Peyer's patch (tissue), 4 donors: Measurements from ENCODE around the gene SLC25A25. TPM values are rescaled to one million over a fixed set of nuclear protein-coding genes. Genes with fewer than 3 reads are reported as not detected.
"Not testable (repeated sequence)": the region's sequence is repeated elsewhere in the genome, so short reads cannot be mapped to it uniquely, and the experiment has no call there.

ENCODE experiments used
- DNase-seq, 3 donors: peaks; one replicate each; pipeline ENCODE4 v3.0.0-alpha.2; 2017 to 2019
- H3K27ac ChIP-seq, 4 donors: fragments of 200-600 bp; sonication (generic); one replicate each; pipeline ENCODE4 v1.5.1; 2016 to 2019
- H3K27me3 ChIP-seq, 2 donors: fragments of 200-600 bp; sonication (generic); one replicate each; pipeline ENCODE4 v1.5.1; 2019
- H3K36me3 ChIP-seq, 3 donors: fragments of 200-600 bp; sonication (generic); one replicate each; pipeline ENCODE4 v1.5.1; 2016 to 2019
- H3K4me1 ChIP-seq, 4 donors: fragments of 200-600 bp; sonication (generic); one replicate each; pipeline ENCODE4 v1.5.1; 2016 to 2019
- H3K4me3 ChIP-seq, 4 donors: fragments of 200-600 bp; sonication (generic); 1 replicate in 3 of 4; 2 replicates in 1 of 4; pipeline ENCODE4 v1.5.1; 2016 to 2019; ENCODE audit warnings: mild to moderate bottlenecking in 1 of 4
- H3K9me3 ChIP-seq, 4 donors: fragments of 200-600 bp; sonication (generic); one replicate each; pipeline ENCODE4 v1.5.1; 2016 to 2019; ENCODE audit warnings: mild to moderate bottlenecking in 1 of 4
- CTCF ChIP-seq, 6 experiments: fragments of 450-650 bp in 4 of 6; fragments of 200-600 bp in 2 of 6; sonication (generic) in 1 of 6; IDR thresholded peaks; one replicate each; pipeline ENCODE4 v1.5.1; 2017 to 2019; ENCODE audit warnings: antibody characterized with exemption in 6 of 6, mild to moderate bottlenecking in 3 of 6, moderate library complexity in 1 of 6
- POLR2A ChIP-seq, 2 donors: fragments of 450-650 bp; IDR thresholded peaks; one replicate each; pipeline ENCODE4 v1.5.1; 2017; ENCODE audit warnings: antibody characterized with exemption in 2 of 2, mild to moderate bottlenecking in 2 of 2, moderate library complexity in 2 of 2
- total RNA-seq, 4 donors: library from RNA; depleted of rRNA; stranded (reverse); fragments of >200 nt; gene quantifications; one replicate each; pipeline ENCODE4 v1.1.0, GENCODE V29; 2016

SLC25A25 gene
- total RNA-seq, 4 donors from 2014 or later = 18.2 to 44.1 (median 28.2) TPM

- peak; percentile 69 to 86 (median 74) for DNase-seq
- peaks cover 0 to 23% (median 10%) of the 10 kb centered on the region in 4 donors for H3K4me1 ChIP-seq
- H3K9me3 ChIP-seq = no peaks in the 10 kb centered on the region
- no peak overlapping the region for H3K4me3 ChIP-seq
- H3K27ac ChIP-seq = peak overlapping the region in 3 of 4 donors; percentile 3 to 73 (median 26)
- TF ChIP-seq CTCF (IDR thresholded peaks at IDR 0.05) (peak; percentile 89 to 98 (median 98)), POLR2A (IDR thresholded peaks at IDR 0.05) (no peak)
- no peaks in the 10 kb centered on the region for H3K27me3 ChIP-seq
- no peaks in the 10 kb centered on the region for H3K36me3 ChIP-seq
Observed at GRCh38 chr9:128034821-128035652, 33.0 kb upstream of the SLC25A25 start.

GRCh38 chr9:128036522-128036921 is 31.5 kb upstream of the SLC25A25 start:
- H3K27me3 ChIP-seq, DNase-seq, H3K36me3 ChIP-seq, H3K9me3 ChIP-seq, H3K27ac ChIP-seq, H3K4me3 ChIP-seq: not testable (repeated sequence)
- H3K4me1 ChIP-seq = peaks cover 0 to 16% (median 10%) of the 10 kb centered on the region in 4 donors

- H3K9me3 ChIP-seq, H3K27ac ChIP-seq, H3K4me1 ChIP-seq, DNase-seq, H3K36me3 ChIP-seq, H3K4me3 ChIP-seq, H3K27me3 ChIP-seq: not testable (repeated sequence)
Observed at GRCh38 chr9:128040783-128041182, 27.2 kb upstream of the SLC25A25 start.

GRCh38 chr9:128042043-128042442 is 26.0 kb upstream of the SLC25A25 start:
- no peak overlapping the region for H3K27ac ChIP-seq
- no peak overlapping the region for H3K4me3 ChIP-seq
- no peak for DNase-seq
- H3K9me3 ChIP-seq = no peaks in the 10 kb centered on the region
- TF ChIP-seq CTCF (IDR thresholded peaks at IDR 0.05) (no peak), POLR2A (IDR thresholded peaks at IDR 0.05) (no peak)
- no peaks in the 10 kb centered on the region for H3K36me3 ChIP-seq
- no peaks in the 10 kb centered on the region for H3K4me1 ChIP-seq
- H3K27me3 ChIP-seq = no peaks in the 10 kb centered on the region

GRCh38 chr9:128043467-128043868 is 24.6 kb upstream of the SLC25A25 start:
- H3K27ac ChIP-seq = peak overlapping the region in 1 of 4 donors; percentile 1
- no peak overlapping the region for H3K4me3 ChIP-seq
- peak in 2 of 3 donors; percentile 65 for DNase-seq
- no peaks in the 10 kb centered on the region for H3K9me3 ChIP-seq
- TF ChIP-seq CTCF (IDR thresholded peaks at IDR 0.05) = no peak
- TF ChIP-seq POLR2A (IDR thresholded peaks at IDR 0.05) = no peak
- H3K4me1 ChIP-seq = no peaks in the 10 kb centered on the region
- no peaks in the 10 kb centered on the region for H3K27me3 ChIP-seq
- no peaks in the 10 kb centered on the region for H3K36me3 ChIP-seq

- not testable (repeated sequence) for H3K4me1 ChIP-seq, H3K27ac ChIP-seq, DNase-seq, H3K36me3 ChIP-seq, H3K9me3 ChIP-seq, H3K4me3 ChIP-seq, H3K27me3 ChIP-seq
Observed at GRCh38 chr9:128045409-128045808, 22.6 kb upstream of the SLC25A25 start.

GRCh38 chr9:128045831-128046230 is 22.2 kb upstream of the SLC25A25 start:
- no peak for TF ChIP-seq CTCF (IDR thresholded peaks at IDR 0.05)
- TF ChIP-seq POLR2A (IDR thresholded peaks at IDR 0.05) = no peak
- H3K4me3 ChIP-seq = no peak overlapping the region
- no peak overlapping the region for H3K27ac ChIP-seq
- peaks cover 0 to 3% (median 0%) of the 10 kb centered on the region in 4 donors for H3K4me1 ChIP-seq
- no peaks in the 10 kb centered on the region for H3K9me3 ChIP-seq
- H3K36me3 ChIP-seq = no peaks in the 10 kb centered on the region
- H3K27me3 ChIP-seq = no peaks in the 10 kb centered on the region
- DNase-seq = no peak
